HG02588 (cell line): ENCODE measurements around the gene DAZAP2.
"Not testable (repeated sequence)": the region's sequence is repeated elsewhere in the genome, so short reads cannot be mapped to it uniquely, and the experiment has no call there.

ENCODE experiments used
- ATAC-seq: cut with Tn5 transposase; IDR thresholded peaks from one replicate; pipeline ENCODE4 v1.9.1; 2021; ENCODE audit warnings: mild to moderate bottlenecking, moderate library complexity; ENCODE audit not compliant: unreplicated experiment

DAZAP2 gene

DNA sequence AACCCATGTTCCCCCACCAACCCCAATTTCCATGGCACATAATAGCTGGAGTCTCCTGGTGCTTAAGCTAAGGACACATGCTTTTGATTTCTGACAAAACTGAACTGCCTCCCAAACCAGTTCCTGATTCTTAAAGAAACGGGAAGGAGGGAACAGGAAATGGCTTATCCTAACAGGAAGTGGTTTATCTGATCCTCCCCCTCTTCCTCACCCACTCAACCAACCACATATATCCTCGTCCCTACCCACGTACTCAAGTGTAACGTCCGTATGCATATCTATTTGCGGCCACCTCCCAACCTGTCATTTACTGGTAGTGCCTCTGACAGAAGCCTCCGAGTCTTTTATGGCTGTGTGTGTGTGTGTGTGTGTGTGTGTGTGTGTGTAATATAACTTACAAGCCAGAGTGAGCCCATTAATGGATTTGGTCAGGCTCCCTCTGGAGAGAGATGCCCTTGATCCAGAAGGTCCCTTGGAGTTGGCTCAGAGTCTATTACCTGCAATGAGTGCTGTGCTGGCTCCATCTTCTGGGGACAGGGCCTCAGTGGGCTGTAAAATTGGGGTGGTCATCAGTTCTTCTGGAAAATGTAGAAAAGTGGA lies 7.7 kb downstream of the DAZAP2 start:
- ATAC-seq, result no peak

DNA sequence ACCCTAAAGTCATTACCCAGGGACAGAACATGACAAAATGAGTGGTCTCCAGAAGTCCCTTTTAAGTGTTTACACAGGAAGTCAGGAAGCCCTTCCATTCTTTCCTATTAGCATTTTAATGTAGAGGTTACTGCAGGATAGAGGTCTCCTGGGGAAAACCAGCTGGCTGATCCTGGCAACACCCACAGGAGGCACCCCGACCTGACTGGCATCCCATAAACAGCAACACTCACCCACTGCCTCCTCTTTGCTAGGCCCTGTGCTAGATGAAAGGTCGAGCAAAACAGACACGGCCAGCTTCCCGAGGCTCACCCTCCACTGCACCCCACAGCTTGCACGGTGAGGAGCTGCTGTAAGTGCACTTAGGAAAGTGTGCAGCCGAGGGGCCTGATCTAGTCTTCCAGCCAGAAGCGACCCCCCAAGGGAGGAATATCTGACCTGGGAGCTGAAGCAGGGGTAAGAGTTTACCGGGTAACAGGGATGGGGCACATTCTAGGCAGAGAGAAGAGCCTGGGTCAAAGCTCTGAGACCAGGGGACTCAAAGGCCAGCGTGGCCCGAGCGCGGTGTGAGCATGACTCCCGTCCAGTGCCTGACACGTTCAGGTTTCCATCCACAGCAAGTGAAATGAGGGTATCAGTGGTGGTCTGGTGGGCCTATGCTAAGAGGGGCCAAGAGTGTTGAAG lies 9.0 kb downstream of the DAZAP2 start:
- ATAC-seq, result no peak

GRCh38 chr12:51253276-51253675 lies 14.7 kb downstream of the DAZAP2 start:
- no peak for ATAC-seq

GRCh38 chr12:51254536-51254935 lies 15.9 kb downstream of the DAZAP2 start:
- no peak for ATAC-seq

GRCh38 chr12:51259600-51259999 lies 21.0 kb downstream of the DAZAP2 start:
- not testable (repeated sequence) for ATAC-seq

DNA sequence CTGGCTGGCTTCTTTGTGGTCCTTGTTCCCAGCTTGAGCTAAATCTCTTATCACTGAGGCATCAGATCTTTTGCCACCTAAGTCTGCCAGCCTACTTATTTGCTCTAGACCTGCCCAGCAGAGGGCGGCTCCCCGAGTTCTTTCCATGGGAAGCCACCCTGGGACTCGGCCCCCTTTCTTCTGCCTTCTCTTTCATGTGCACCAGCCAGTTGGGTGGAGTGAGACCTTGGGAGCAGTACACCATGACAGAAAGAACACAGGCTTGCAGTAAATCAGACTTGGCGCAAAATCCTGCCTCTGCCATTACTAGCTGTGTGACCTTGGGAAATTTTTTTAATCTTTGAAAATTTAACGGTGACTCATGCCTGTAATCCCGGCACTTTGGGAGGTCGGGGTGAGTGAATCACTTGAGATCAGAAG lies 24.1 kb downstream of the DAZAP2 start:
- no peak for ATAC-seq

DNA sequence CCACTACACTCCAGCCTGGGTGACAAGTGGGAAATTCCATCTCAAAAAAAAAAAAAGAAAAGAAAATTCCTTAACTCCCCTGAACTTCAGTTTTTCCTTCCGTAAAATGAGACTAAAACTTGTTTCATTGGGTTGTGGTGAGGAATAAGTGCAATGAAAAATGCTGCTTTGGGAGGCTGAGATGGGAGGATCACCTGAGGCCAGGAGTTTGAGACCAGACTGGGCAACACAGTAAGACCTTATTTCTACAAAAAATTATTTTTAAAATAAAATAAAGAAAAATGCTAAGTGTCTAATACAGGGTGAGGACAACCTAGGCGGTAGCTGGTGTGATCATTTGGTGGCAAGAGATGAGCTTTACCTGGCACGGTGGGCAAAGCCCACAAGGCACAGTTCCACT lies 24.7 kb downstream of the DAZAP2 start:
- ATAC-seq, result no peak

- no peak for ATAC-seq
Observed at GRCh38 chr12:51264297-51264696, 25.7 kb downstream of the DAZAP2 start.

DNA sequence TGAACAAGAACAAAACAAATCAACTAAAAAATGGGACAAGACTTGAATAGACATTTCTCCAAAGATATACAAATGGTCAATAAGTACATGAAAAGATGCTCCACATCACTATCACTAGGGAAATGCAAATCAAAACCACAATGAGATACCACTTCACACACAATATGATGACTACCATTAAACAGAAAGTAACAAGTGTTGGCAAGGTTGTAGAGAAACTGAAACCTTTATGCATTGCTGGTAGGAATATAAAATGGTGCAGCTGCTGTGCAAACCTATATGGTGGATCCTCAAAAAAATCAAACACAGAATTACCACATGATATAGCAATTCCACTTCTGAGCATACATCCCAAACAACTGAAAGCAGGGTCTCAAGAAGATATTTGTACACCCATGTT lies 26.4 kb downstream of the DAZAP2 start:
- peak; percentile 54 for ATAC-seq

DNA sequence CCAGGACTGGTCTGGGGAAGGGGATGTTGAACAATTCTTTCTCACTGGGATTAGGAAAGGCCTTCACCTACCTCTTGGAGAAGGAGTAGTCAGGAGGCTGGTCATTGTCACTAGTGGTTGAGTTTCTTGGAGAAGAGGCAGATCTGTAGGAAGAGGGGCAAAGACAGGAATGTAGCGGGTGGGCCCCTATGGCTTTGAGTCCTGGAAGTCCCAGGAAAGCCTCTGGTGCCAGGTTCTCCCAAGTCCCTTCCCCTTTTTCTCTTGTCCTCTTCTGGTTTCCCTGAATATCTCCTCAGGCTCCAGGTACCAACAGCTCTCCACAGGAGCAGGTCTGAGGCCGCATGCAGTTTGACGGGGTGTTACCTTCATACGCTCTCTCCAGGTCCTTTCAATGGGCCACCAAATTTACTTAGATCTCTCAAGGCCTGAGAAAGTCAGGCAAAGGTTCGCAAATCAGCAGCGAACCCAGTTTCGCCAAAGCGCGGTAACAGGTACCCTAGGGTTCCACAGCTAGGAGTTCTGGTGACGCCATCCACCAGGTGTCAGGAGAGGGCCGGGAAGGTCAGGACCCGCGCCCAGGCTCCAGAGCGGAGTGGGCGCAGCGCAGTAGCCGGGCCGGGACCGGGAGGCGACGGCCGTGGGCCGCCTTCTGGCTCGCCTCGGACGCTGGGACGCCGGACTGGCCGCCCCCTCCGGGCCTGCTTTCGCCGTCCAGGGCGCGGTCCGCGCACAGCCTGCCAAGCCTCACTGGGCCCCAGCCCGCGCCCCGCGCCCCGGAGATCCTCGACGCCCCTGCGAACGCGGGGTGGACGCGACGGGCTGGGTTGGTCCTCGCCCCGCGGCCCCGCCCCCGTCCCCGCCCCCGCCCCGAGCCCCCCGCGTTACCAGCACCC lies 30.8 kb downstream of the DAZAP2 start:
- peak; percentile 33 for ATAC-seq

GRCh38 chr12:51270067-51270950 lies 31.7 kb downstream of the DAZAP2 start, which contains the start of gene SMAGP:
SMAGP (minus strand) TSS chr12:51270415; CDS start chr12:51269278, 1,137 bp downstream.
- ATAC-seq, result peak; percentile 67

DNA sequence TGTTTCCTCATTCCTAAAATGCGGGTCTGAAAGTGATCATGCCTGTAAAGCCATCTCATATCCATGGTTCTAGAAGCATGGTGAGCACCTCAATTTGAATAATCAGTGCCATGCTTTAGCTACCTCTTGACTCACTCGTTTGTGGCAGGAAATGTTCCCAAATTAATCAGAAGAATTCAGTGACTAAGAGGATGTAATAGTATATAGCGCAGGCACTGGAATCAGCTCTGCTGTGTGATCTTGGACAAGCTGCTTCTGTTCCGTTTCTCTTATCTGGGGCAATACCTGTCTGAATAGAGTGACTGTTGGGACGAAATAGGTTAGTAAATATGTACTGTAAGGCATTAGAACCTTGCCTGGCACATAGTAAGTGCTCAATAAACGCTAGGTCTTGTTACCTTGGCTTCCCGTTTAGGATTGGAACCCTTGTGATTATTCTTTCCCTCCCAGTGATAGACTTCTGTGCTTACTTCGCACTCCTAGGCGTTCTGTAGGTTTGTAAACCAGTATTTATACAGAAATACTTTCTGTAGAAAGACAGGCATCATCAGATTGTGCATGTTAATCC lies 32.4 kb downstream of the DAZAP2 start:
- no peak for ATAC-seq

- ATAC-seq, result not testable (repeated sequence)
Observed at GRCh38 chr12:51272810-51273209, 34.2 kb downstream of the DAZAP2 start.

GRCh38 chr12:51275088-51275487 lies 36.5 kb downstream of the DAZAP2 start:
- ATAC-seq, result no peak

DNA sequence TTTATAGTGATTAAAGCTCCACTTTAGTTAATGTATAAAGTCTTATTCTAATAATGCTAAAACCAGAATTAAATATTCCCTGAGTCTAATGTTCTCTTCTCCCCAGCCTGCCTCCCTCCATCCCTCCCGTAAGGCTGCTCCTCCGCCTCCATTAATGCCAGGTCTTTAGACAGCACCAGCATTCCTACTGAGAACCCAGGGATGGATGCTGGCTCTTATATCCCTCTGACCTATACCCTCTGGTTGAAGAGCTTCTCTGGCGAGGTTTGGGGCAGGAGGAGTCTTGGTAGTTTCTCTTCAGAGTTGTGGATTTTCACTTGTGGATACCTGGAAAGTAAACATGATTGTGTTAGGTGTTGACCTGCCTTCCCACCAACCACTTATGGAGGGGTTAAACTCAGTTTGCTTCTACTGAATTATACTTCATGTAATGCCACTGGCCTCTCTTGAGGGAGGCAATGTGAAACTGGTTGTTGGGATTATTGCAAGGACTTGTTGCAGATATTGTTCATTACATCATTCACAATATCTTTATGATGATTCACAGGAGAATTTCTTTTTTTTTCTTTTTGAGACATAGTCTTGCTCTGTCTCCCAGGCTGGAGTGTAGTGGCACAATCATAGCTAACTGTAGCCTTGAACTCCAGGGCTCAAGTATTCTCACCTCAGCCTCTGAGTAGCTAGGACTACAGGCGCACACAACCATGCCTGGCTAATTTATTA lies 42.7 kb downstream of the DAZAP2 start:
- ATAC-seq, result no peak

DNA sequence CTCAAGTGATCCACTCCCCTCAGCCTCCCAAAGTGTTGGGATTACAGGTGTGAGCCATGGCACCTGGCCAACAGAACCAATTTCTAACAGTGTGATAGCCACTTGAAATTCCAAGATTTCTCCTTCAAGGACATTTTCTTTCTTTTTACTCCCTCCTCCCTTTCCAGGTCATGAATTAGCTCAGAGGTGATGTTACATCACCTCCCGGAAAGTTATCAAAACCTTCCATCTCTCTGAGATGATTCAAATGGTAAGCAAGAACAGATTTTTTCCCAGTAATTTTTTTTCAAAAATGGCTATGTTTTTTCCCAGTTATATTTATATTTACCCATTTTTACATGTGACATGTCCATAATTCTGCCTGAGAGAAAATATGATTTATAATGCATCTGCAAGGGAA lies 47.2 kb downstream of the DAZAP2 start:
- no peak for ATAC-seq

DNA sequence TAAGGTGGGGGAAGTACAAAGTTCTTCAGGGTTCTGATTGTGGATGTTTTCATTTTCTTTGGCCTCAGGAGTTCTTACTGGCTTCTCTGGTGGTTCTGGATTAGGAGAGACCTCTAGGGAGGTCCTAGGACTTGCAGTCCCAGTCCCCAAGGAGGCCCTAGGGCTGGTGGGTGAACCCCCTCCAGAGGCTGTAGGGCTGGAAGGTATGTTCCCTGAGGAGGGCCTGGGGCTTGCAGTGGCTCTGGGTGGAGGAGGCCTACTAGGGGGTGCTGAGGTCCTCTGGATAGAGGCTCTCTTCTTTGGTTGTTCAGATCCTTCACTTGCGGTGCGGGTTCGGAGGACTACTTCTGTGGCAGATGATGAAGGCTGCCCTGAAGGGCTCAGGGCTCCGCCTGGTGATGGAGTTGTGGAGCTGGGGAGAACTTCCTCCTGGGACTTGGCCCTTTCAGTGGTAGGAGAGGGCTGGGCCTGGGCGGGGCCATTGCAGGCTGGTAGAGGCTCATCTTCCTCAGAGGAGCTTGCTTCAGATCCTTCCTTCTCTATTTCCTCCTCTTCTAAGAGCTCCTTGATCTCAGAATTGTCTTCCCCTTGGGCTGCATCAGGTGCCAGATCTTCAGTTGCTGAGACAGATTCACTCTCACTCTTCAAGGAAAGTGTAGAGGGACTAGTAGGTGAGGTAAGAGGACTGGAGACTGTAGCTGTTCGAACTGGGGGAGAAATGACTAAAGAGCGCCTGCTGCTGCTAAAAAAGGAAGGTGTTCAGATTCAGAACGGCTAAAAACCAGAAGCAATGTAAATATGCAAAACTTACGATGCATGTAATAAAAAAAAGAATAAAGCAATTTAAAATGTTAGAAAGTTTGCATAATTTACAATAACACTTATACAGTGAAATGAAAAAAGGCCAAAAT lies 53.2 kb downstream of the DAZAP2 start:
- not testable (repeated sequence) for ATAC-seq
